MM.1S (cell line): ENCODE data around the gene UBR2.

ENCODE experiments used
- DNase-seq: peaks from one replicate; pipeline ENCODE4 v3.0.0-alpha.2; 2015
- H2AFZ ChIP-seq: fragments of 300-600 bp; sonication (generic); 2 replicates; pipeline ENCODE4 v1.6.0; 2016; ENCODE audit warnings: antibody characterized with exemption, low read length
- H3F3A ChIP-seq: fragments of 300-600 bp; sonication (generic); 2 replicates; pipeline ENCODE4 v1.6.1; 2016; ENCODE audit warnings: mild to moderate bottlenecking, antibody characterized with exemption, low read length, moderate library complexity, mixed read lengths; ENCODE audit not compliant: insufficient read depth
- H3K27ac ChIP-seq: fragments of 300-600 bp; sonication (generic); 2 replicates; pipeline ENCODE4 v1.5.1; 2016; ENCODE audit warnings: mild to moderate bottlenecking, low read length
- H3K27me3 ChIP-seq: fragments of 300-600 bp; sonication (generic); replicated peaks from 2 replicates; pipeline ENCODE4 v1.6.0; 2016; ENCODE audit warnings: low read length; ENCODE audit not compliant: insufficient read depth
- H3K36me3 ChIP-seq: fragments of 300-600 bp; sonication (generic); replicated peaks from 2 replicates; pipeline ENCODE4 v1.6.1; 2016; ENCODE audit warnings: mild to moderate bottlenecking, low read length, mixed read lengths; ENCODE audit not compliant: insufficient read depth
- H3K4me1 ChIP-seq: fragments of 300-600 bp; sonication (generic); 2 replicates; pipeline ENCODE4 v1.6.1; 2016; ENCODE audit warnings: low read length, mixed read lengths
- H3K4me2 ChIP-seq: fragments of 300-600 bp; sonication (generic); 2 replicates; pipeline ENCODE4 v1.6.0; 2016; ENCODE audit warnings: low read depth, low read length
- H3K4me3 ChIP-seq: fragments of 300-600 bp; sonication (generic); 2 replicates; pipeline ENCODE4 v1.5.1; 2016; ENCODE audit warnings: low read length, mixed read lengths
- H3K79me2 ChIP-seq: fragments of 300-600 bp; sonication (generic); 2 replicates; pipeline ENCODE4 v1.6.1; 2016; ENCODE audit warnings: mixed run types, low read length, mixed read lengths
- H3K9ac ChIP-seq: fragments of 300-600 bp; sonication (generic); 2 replicates; pipeline ENCODE4 v1.6.1; 2016; ENCODE audit warnings: low read length, mixed read lengths
- H3K9me2 ChIP-seq: fragments of 300-600 bp; sonication (generic); replicated peaks from 2 replicates; pipeline ENCODE4 v1.6.1; 2016; ENCODE audit warnings: mild to moderate bottlenecking, low read length, mixed read lengths; ENCODE audit not compliant: insufficient read depth
- H3K9me3 ChIP-seq: fragments of 300-600 bp; sonication (generic); replicated peaks from 2 replicates; pipeline ENCODE4 v1.6.1; 2016; ENCODE audit warnings: mild to moderate bottlenecking, low read length, mixed read lengths; ENCODE audit not compliant: insufficient read depth
- H4K20me1 ChIP-seq: fragments of 300-600 bp; sonication (generic); 2 replicates; pipeline ENCODE4 v1.6.1; 2016; ENCODE audit warnings: mild to moderate bottlenecking, low read length, moderate library complexity, mixed read lengths; ENCODE audit not compliant: insufficient read depth
- CTCF ChIP-seq: fragments of 300-600 bp; sonication (generic); IDR thresholded peaks from 2 replicates; pipeline ENCODE4 v1.5.1; 2016; ENCODE audit warnings: antibody characterized with exemption, low read length, mixed read lengths
- EZH2 ChIP-seq: fragments of 300-600 bp; sonication (generic); optimal IDR thresholded peaks from 2 replicates; pipeline ENCODE3; 2017; ENCODE audit warnings: low read depth, mild to moderate bottlenecking, antibody characterized with exemption, low read length, mixed read lengths
- EZH2phosphoT487 ChIP-seq: fragments of 300-600 bp; sonication (generic); IDR thresholded peaks from 2 replicates; pipeline ENCODE4 v1.6.1; 2018; ENCODE audit warnings: antibody characterized with exemption, low read length

Gene UBR2

GRCh38 chr6:42715871-42716270 is 152.0 kb downstream of the UBR2 start:
- H3F3A ChIP-seq, result no peaks in the 10 kb centered on the region
- H3K9me2 ChIP-seq, result no peaks in the 10 kb centered on the region
- no peak overlapping the region for H3K9ac ChIP-seq
- H2AFZ ChIP-seq, result no peak overlapping the region
- TF ChIP-seq CTCF (no peak), EZH2phosphoT487 (no peak), EZH2 (no peak)
- no peak for DNase-seq
- H4K20me1 ChIP-seq, result no peaks in the 10 kb centered on the region
- no peaks in the 10 kb centered on the region for H3K79me2 ChIP-seq
- no peaks in the 10 kb centered on the region for H3K36me3 ChIP-seq
- no peaks in the 10 kb centered on the region for H3K4me1 ChIP-seq
- H3K4me3 ChIP-seq, result no peak overlapping the region
- H3K4me2 ChIP-seq, result no peak overlapping the region
- no peaks in the 10 kb centered on the region for H3K9me3 ChIP-seq
- H3K27me3 ChIP-seq, result no peaks in the 10 kb centered on the region
- no peak overlapping the region for H3K27ac ChIP-seq

GRCh38 chr6:42720739-42721138 is 156.9 kb downstream of the UBR2 start:
- Histone ChIP-seq H3K9me2 (no peaks in the 10 kb centered on the region), H3K4me3 (no peak overlapping the region), H3K9me3 (no peaks in the 10 kb centered on the region), H3K79me2 (no peaks in the 10 kb centered on the region), H3F3A (no peaks in the 10 kb centered on the region), H4K20me1 (no peaks in the 10 kb centered on the region), H3K27me3 (no peaks in the 10 kb centered on the region), H2AFZ (no peak overlapping the region), H3K4me2 (no peak overlapping the region), H3K27ac (no peak overlapping the region), H3K36me3 (no peaks in the 10 kb centered on the region), H3K9ac (no peak overlapping the region), H3K4me1 (0 out of 2 replicates have a peak, but pooled peaks cover under 1% of the 10 kb centered on the region)
- DNase-seq, result no peak
- no peak for TF ChIP-seq EZH2
- no peak for TF ChIP-seq EZH2phosphoT487
- no peak for TF ChIP-seq CTCF

GRCh38 chr6:42722497-42722896 is 158.7 kb downstream of the UBR2 start, which contains the start of gene PRPH2:
PRPH2 (minus strand) TSS chr6:42722597; CDS start chr6:42722334, 263 bp downstream.
- no peak within 1 kb of the TSS for H3K4me2 ChIP-seq
- H2AFZ ChIP-seq, result no peak within 1 kb of the TSS
- peaks cover 10% of the 10 kb centered on the region for H3K4me1 ChIP-seq

More at GRCh38 chr6:42722497-42722896, 158.7 kb downstream of the UBR2 start, which contains the start of gene PRPH2:
- Histone ChIP-seq H3K4me3 (no peak within 1 kb of the TSS), H3K9me3 (no peaks in the 10 kb centered on the region), H3K36me3 (no peaks in the 10 kb centered on the region), H3K27me3 (no peaks in the 10 kb centered on the region), H3F3A (0 out of 2 replicates have a peak, but pooled peaks cover 3% of the 10 kb centered on the region), H4K20me1 (no peaks in the 10 kb centered on the region), H3K27ac (no peak within 1 kb of the TSS), H3K9ac (no peak within 1 kb of the TSS), H3K79me2 (no peaks in the 10 kb centered on the region), H3K9me2 (no peaks in the 10 kb centered on the region)
- no peak for DNase-seq
- TF ChIP-seq CTCF (no peak), EZH2phosphoT487 (no peak), EZH2 (no peak)
